ENCODE measurements around the gene SPATA20. TPM values are rescaled to one million over a fixed set of nuclear protein-coding genes. Genes with fewer than 3 reads are reported as not detected.

Gene SPATA20
- total RNA-seq, 1 experiment from 2014 or later, result 50.9 TPM

DNA sequence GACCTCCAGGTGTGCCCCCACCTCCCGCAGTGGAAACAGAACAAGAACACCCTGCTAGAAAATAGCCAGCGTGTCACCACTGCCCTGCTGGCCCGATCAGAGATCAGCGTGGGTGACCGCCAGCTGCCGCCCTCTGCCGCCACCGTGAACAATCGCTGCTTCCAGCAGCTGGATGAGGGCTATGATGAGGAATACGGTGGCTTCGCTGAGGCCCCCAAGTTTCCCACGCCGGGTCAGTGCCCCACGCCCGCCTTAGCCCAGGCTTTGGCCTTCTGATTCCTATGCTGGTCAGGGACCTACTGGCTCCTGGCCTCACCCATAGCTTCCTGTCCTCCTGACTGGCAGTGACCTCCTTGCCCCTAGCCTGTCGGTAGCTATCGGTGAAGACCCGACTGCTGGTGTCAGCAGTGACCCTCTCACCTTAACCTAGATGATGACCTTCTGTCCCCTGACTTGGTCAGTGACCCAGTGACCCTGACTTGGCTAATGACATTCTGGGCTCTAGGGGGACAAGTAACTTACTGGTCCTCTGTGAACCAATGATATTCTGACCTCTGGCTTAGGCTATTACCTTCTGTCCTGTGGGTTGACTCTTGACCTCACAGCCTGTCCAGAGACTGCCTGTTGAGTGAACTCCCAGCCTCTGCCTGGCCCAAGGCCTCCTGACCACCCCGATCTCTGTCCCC is 2.4 kb downstream of the SPATA20 start:
- no peak for DNase-seq (ENCODE audit: low read depth, low spot score)
- in situ Hi-C loops (cut with HindIII; ENCODE audit: low pct_unique_long_range_greater_than_20kb, low sequenced_read_pairs), result no loop called here

GRCh38 chr17:50549969-50550368 is 3.0 kb downstream of the SPATA20 start:
- in situ Hi-C loops (cut with HindIII; ENCODE audit: low pct_unique_long_range_greater_than_20kb, low sequenced_read_pairs), result no loop called here
- DNase-seq (ENCODE audit: low read depth, low spot score), result no peak

DNA sequence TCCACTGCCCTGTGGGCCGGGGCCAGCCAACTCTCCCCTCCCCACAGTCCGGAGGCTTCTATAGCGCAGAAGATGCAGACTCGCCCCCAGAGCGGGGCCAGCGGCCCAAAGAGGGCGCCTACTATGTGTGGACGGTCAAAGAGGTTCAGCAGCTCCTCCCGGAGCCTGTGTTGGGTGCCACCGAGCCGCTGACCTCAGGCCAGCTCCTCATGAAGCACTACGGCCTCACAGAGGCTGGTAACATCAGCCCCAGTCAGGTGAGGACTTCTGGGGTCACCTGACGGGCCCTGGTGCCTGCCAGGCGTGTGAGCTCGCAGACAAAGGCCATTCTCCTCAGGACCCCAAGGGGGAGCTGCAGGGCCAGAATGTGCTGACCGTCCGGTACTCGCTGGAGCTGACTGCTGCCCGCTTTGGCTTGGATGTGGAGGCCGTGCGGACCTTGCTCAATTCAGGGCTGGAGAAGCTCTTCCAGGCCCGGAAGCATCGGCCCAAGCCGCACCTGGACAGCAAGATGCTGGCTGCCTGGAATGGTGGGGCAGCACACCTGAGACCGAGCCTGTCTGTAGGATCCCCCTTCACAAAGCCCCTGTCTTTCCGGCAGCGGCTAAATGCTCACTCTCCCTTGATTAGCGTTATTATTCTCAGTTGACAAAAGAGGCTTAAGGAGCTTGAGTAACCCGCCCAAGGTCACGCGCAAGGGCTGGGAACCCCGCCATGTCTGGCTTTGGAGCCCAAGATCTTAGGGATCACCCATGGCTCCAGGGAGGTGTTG is 3.9 kb downstream of the SPATA20 start:
- in situ Hi-C loops (cut with HindIII; ENCODE audit: low pct_unique_long_range_greater_than_20kb, low sequenced_read_pairs), result no loop called here
- DNase-seq (ENCODE audit: low read depth, low spot score), result peak; percentile 84

DNA sequence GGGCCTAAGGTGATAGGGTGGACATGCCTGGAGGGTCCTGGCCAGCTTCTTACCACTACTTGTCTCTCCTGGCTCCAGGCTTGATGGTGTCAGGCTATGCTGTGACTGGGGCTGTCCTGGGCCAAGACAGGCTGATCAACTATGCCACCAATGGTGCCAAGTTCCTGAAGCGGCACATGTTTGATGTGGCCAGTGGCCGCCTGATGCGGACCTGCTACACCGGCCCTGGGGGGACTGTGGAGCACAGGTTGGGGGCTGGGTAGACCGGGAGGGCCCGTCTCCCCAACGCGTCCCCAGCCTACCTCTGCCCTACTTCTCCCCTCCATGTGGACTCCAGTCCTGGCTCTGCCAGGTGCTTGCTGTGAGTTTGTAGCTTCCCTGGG is 4.5 kb downstream of the SPATA20 start:
- no peak for DNase-seq (ENCODE audit: low read depth, low spot score)
- in situ Hi-C loops (cut with HindIII; ENCODE audit: low pct_unique_long_range_greater_than_20kb, low sequenced_read_pairs), result no loop called here

DNA sequence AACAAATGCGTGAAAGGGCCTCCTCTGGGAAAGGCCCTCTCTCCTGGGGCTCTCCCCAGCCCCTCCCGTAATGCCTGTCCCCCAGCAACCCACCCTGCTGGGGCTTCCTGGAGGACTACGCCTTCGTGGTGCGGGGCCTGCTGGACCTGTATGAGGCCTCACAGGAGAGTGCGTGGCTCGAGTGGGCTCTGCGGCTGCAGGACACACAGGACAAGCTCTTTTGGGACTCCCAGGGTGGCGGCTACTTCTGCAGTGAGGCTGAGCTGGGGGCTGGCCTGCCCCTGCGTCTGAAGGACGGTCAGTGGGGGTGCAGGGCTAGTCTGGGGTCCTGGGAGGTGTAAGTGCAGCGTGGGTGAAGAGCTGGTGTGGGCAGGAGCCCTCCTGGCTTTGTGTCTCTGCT is 4.9 kb downstream of the SPATA20 start:
- no peak for DNase-seq (ENCODE audit: low read depth, low spot score)
- in situ Hi-C loops (cut with HindIII; ENCODE audit: low pct_unique_long_range_greater_than_20kb, low sequenced_read_pairs), result no loop called here

DNA sequence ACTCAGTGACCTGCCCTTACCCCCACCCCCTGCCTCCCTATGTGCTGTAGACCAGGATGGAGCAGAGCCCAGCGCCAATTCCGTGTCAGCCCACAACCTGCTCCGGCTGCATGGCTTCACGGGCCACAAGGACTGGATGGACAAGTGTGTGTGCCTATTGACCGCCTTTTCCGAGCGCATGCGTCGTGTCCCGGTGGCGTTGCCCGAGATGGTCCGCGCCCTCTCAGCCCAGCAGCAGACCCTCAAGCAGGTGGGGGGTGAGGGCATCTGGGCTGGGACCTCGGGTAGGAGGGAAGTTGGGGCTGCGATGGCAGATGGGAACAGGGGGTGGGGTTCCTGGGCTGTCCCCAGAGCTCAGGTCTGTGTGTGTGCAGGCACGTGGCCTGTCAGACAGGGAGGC is 7.2 kb downstream of the SPATA20 start:
- no peak for DNase-seq (ENCODE audit: low read depth, low spot score)
- in situ Hi-C loops (cut with HindIII; ENCODE audit: low pct_unique_long_range_greater_than_20kb, low sequenced_read_pairs), result no loop called here

DNA sequence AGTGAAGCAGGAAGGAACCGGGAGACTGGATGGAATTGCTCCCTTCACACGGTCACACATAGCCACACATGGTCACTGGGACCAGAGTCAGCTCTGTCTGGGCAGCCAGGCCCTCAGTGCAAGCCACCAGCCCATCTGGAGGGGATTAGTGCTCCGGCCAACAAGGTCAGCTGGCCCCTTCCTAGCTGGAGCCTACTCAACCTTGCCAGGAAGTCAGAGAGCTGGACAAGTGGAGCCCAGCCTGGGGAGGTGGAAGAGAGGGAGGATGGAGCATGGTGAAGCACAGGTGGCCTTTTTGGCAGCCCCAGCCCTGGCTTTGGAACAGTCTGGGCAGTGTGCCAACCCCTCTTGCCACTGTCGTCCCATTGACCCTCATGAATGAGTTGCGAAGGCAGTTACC is 9.8 kb downstream of the SPATA20 start:
- in situ Hi-C loops (cut with HindIII; ENCODE audit: low pct_unique_long_range_greater_than_20kb, low sequenced_read_pairs), result no loop called here
- no peak for DNase-seq (ENCODE audit: low read depth, low spot score)

DNA sequence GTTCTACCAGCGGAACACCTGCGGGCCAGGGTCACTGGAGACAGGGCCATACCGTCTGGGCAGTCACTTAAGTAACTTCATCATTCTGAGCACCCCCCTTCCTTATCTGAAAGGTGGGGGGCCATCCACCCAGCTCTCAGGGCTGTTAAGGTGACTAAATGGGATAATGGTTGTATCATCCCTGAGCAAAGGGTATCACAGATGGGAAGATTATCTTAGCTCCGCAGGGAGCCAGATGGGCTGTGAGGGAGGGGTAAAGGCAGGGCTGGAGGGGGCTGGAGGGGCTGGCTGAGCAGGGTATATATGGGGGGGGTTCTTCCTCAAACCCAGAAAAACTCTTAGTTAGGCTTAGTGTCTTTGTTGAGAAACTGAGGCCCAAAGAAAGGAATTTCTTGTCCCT is 10.7 kb downstream of the SPATA20 start:
- in situ Hi-C loops (cut with HindIII; ENCODE audit: low pct_unique_long_range_greater_than_20kb, low sequenced_read_pairs), result no loop called here
- no peak for DNase-seq (ENCODE audit: low read depth, low spot score)

DNA sequence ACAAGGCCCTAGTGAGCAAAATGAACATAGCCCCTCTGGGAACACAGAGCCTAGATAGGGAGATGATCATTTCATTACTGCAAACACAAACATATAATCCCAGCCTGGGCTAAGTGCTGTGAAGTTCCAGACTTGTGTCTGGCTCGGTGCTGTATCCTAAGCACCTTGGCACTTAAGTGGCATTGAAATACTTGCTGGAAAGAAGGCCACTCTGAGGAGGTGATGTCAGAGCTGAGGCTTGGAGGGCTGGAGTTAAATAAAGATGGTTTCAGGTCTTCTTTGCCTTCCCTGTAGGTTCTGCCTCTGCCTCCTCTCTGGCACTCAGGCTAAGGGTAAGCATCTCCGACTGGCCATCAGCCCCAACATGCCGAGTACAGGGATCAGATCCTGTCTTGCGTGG is 11.1 kb downstream of the SPATA20 start:
- DNase-seq (ENCODE audit: low read depth, low spot score), result no peak
- in situ Hi-C loops (cut with HindIII; ENCODE audit: low pct_unique_long_range_greater_than_20kb, low sequenced_read_pairs), result no loop called here

DNA sequence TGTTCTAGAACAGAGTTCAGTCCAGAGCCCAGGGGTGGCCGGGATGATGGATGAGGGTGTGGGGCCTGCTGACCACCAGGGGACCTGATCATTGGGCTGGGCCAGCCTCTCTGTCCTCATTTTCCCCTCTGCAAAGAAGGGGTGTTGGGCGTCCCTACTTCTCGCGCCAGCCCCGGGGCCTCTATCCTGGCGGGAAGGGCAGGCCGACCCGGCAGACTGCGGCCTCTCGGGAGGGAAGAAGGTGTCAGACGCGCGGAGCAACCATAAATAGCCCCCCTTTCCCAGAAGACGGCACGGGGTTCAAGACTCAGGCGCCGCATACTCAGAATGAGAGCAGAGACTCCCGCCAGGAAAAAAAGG is 11.6 kb downstream of the SPATA20 start:
- no peak for DNase-seq (ENCODE audit: low read depth, low spot score)
- in situ Hi-C loops (cut with HindIII; ENCODE audit: low pct_unique_long_range_greater_than_20kb, low sequenced_read_pairs), result no loop called here

- in situ Hi-C loops (cut with HindIII; ENCODE audit: low pct_unique_long_range_greater_than_20kb, low sequenced_read_pairs), result no loop called here
- no peak for DNase-seq (ENCODE audit: low read depth, low spot score)
Measured at GRCh38 chr17:50558941-50559614, 12.1 kb downstream of the SPATA20 start.

- in situ Hi-C loops (cut with HindIII; ENCODE audit: low pct_unique_long_range_greater_than_20kb, low sequenced_read_pairs), result no loop called here
- DNase-seq (ENCODE audit: low read depth, low spot score), result peak; percentile 84
Measured at GRCh38 chr17:50559674-50560184, 12.8 kb downstream of the SPATA20 start.

DNA sequence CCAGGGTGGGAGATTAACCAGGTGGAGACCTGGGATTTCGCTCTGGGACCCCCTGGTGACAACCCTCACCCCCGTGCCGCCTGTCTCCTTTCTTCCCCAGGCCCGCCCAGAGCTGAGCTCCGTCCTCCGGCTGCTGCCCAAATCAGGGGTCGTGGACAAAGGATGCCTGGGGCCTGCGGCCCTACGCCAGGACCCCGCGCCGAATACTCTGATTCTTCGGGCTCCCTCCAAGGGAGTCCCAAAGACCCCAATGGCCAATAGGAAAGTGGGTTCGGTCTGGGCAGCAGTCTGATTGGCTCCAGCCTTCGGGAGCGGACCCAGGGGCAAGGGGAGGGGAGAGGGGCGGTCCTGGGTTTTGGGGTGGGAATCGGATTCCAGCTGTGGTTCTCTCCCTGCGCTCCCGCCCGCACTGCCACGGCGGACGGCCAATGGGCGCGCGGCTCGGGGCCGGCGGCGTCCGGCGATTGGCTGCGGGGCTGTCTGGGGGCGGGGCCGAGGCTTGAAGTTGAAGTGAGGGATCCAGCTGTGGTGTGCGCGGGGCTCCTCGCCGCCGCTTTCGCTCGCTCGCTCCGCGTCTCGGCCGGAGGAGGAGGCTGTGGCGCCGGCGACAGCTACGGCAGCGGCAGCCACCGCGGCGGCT is 13.3 kb downstream of the SPATA20 start, which contains the start of gene CACNA1G:
Gene CACNA1G (plus strand): TSS at position 531 of the 640 bp plus-strand sequence. CDS start 745 bp downstream, outside the sequence.
- in situ Hi-C loops (cut with HindIII; ENCODE audit: low pct_unique_long_range_greater_than_20kb, low sequenced_read_pairs), result no loop called here
- peak; percentile 85 for DNase-seq (ENCODE audit: low read depth, low spot score)

DNA sequence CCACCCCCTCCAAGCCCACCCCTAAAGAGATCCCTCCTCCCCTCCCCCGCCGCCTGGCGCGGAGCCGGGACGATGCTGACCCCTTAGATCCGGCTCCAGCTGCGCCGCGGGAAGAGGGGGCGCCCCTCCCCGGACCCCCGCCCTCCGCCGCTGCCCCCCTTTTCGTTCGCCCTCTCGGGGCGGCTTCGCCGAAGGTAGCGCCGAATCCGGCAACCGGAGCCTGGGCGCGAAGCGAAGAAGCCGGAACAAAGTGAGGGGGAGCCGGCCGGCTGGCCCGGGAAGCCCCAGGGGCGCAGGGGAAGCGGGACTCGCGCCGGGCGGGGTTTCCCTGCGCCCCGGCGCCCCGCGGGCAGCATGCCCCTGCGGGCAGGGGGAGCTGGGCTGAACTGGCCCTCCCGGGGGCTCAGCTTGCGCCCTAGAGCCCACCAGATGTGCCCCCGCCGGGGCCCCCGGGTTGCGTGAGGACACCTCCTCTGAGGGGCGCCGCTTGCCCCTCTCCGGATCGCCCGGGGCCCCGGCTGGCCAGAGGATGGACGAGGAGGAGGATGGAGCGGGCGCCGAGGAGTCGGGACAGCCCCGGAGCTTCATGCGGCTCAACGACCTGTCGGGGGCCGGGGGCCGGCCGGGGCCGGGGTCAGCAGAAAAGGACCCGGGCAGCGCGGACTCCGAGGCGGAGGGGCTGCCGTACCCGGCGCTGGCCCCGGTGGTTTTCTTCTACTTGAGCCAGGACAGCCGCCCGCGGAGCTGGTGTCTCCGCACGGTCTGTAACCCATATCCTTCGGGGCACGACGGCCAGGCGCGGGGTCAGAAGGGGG is 14.2 kb downstream of the SPATA20 start:
- DNase-seq (ENCODE audit: low read depth, low spot score), result no peak
- in situ Hi-C loops (cut with HindIII; ENCODE audit: low pct_unique_long_range_greater_than_20kb, low sequenced_read_pairs), result no loop called here

DNA sequence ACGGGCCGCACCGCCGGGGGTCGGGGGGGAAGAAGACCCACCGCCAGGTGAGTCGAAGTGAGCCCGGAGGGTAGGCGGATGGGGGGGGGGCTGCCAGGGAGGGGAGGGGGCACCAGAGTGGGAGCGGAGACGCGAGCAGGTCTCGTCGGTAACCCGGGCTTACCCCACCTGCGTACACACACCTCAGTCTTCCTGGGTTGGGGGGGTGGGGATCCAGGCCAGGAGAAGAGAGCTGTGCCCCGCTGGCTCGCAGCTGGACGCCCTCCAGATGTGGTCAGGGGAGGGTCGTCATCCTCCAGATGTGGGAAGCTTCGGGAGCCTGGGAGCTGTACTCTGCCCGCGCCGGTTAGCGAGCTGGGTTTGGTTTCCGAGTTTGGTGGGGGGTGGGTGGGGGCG is 14.8 kb downstream of the SPATA20 start:
- in situ Hi-C loops (cut with HindIII; ENCODE audit: low pct_unique_long_range_greater_than_20kb, low sequenced_read_pairs), result no loop called here
- DNase-seq (ENCODE audit: low read depth, low spot score), result no peak

DNA sequence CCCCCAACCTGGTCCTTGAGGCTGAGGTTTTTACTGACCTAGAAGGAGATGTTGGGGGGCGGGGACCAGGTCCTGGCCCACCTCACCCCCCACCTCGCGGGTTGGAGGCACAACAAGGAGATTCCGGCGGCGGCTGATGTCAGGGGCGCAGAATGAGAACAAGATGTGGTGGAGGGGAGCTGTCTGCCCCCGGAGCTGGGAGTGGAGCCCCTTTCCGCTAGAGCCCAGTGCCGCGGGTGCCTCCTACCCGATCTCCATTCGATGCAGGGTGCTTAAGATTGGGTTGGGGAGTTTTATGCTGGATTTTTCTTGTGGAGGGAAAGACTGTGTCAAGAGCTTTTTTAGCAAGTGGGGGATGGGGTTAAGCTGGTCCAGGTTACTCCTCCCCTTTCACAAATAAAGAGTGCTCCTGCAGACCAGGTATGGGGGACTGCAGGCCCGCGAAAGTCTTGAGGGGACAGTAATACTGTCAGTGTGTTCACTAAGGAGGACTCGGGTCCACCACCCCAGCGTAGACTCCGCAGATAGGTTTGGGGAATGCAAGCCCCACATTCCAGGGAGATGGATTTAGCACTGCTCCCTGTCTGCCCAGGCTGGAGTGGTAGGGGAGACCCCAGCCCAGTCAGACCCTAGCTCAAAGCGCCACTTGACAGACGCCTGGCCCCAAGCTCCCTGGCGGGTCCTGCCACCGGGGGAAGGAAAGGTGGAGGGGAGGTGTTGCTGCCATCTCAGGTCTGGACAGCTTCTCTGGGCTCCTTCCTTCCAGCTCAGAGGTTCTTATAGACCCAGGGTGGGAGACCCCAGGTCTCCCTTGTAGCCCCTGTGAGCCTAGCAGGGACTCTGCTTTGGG is 15.5 kb downstream of the SPATA20 start:
- DNase-seq (ENCODE audit: low read depth, low spot score), result no peak
- in situ Hi-C loops (cut with HindIII; ENCODE audit: low pct_unique_long_range_greater_than_20kb, low sequenced_read_pairs), result no loop called here
